ENCODE results near the gene EPHA8. TPM values are rescaled to one million over a fixed set of nuclear protein-coding genes. Genes with fewer than 3 reads are reported as not detected.

Gene EPHA8
- total RNA-seq = not detected
- not detected for polyA plus RNA-seq

DNA sequence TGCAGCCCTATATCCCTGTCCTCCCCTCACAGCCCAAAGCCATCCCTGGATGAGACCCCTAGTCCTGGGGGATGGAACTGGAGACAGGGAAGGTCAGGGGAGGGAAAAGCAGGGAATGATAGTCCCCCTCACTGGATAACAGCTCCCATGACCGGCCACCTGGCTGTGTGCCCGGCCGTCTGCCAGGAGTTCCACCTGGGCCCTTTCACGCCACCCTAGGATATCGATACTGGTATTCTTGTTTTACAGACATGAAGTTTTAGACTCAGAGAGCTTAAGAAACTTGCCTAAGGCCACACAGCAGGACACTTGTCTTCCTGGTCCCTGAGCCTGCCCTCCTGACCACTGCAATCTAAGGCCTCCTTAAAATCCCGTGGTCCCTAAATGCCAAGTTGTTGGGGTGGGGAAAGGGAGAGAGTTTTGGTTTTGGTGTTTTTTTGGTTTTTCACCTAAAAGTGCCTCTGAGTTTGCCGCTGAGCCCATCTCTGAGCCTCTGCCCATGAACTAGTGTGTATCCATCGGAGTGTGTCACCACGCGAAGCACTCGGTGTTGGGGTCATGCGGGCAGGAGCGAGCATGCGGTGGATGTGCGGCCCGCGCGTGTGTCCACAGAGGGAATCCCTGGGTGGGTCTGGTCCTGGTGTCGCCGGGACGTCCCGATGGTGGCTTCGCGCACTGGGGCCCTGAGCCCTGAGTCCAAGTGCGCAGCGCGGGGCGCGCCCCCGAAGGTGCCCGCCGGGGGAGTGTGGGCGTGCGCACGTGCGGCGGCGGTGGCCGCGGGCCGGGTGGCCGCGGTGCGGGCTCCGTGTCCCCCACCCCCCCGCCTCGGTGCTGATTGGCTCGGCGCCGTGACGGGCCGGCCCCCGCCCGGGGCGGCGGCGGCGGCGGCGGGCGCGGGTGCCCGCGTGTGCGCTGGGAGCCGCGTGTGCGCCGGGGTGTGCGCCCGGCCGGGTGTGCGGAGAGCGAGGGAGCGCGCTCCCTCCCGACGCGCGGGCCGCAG is at the start of gene EPHA8:
EPHA8 (plus strand) TSS at position 906 of the 1,000 bp plus-strand sequence. CDS start 147 bp downstream, outside the sequence.
- peak within 1 kb of the TSS; percentile 29 for H3K4me3 ChIP-seq (ENCODE audit: low read depth, low read length)
- H3K36me3 ChIP-seq (ENCODE audit: insufficient read depth) = no peaks in the 10 kb centered on the region
- WGBS = 6% methylated on average over 73 of the region's 81 CpGs
- H3K27ac ChIP-seq (ENCODE audit: low read depth) = no peak within 1 kb of the TSS
- no peaks in the 10 kb centered on the region for H3K4me1 ChIP-seq (ENCODE audit: insufficient read depth)
- DNase-seq (ENCODE audit: extremely low spot score) = no peak

DNA sequence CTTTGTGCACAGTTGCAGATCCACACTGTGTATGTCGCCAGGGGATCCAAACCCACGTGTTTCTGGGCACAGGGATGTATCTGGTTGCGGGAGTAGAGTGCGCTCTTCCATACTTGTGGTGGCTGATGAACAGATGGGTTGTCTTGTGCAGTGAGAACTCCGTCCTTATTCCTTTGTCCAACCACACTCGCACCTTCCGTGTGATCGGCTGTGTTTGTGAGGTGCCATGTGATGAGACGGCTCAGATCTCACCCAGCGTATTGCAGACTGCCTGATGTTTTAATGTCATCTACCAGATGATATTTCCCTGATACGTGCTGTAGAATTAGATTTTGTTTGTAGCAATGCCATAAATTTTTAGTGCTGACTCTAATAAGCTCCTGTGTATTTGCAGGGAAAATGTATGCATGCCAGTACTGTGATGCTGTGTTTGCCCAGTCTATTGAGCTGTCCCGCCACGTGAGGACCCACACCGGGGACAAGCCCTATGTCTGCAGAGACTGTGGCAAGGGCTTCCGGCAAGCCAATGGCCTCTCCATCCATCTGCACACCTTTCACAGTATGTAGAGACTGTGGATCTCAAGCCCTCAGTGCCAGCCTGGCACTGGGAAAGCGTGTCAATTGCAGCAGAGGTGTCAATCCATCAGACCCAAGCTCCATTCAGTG is 46.2 kb upstream of the EPHA8 start:
- Histone ChIP-seq H3K27ac (ENCODE audit: low read depth) (no peak overlapping the region), H3K4me1 (ENCODE audit: insufficient read depth) (no peaks in the 10 kb centered on the region), H3K36me3 (ENCODE audit: insufficient read depth) (no peaks in the 10 kb centered on the region), H3K4me3 (ENCODE audit: low read depth, low read length) (no peak overlapping the region)
- WGBS = 96% methylated on average over 16 of the region's 16 CpGs
- DNase-seq (ENCODE audit: extremely low spot score) = no peak

DNA sequence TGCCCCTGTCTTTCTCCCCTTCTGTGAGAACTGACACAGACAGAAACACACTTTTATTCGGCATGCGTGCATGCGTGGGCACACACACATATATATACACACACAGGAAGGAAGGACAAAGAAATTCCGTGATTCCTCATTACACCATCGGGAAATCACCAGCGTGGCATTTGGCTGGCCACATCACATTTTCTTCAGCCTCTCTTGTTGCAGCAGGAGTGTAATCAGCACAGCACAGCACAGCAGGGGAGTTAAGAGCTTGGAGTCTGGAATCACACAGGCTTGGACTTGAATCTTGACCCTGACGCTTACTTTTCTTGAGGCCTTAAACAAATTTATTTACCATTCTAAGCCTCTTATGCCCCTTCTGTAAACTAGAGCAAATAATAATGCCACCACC is 45.3 kb upstream of the EPHA8 start:
- Histone ChIP-seq H3K27ac (ENCODE audit: low read depth) (no peak overlapping the region), H3K4me1 (ENCODE audit: insufficient read depth) (no peaks in the 10 kb centered on the region), H3K4me3 (ENCODE audit: low read depth, low read length) (no peak overlapping the region), H3K36me3 (ENCODE audit: insufficient read depth) (no peaks in the 10 kb centered on the region)
- DNase-seq (ENCODE audit: extremely low spot score) = no peak
- 79% methylated on average over 7 of the region's 7 CpGs for whole genome bisulfite sequencing

DNA sequence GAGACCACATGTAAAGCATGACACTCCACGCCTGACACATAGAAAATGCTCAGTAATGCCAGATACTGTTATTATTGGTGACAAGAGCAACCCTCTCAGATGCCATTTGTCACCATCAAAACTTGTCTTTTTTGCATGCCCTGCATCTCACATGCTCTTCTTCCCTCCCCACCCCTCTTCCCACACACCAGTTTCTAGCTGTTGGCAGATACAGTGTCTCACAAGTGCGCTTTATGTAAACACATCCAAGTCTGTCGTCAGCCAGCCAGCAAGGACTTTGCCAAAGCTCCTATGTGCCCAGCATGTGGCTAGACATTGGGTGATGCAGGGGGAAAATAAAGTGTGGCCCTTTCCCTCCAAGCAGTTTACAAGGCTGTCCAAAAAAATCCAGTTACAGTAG is 44.9 kb upstream of the EPHA8 start:
- Histone ChIP-seq H3K4me3 (ENCODE audit: low read depth, low read length) (no peak overlapping the region), H3K4me1 (ENCODE audit: insufficient read depth) (no peaks in the 10 kb centered on the region), H3K36me3 (ENCODE audit: insufficient read depth) (no peaks in the 10 kb centered on the region), H3K27ac (ENCODE audit: low read depth) (no peak overlapping the region)
- DNase-seq (ENCODE audit: extremely low spot score) = no peak
- 53% methylated on average over 3 of the region's 3 CpGs for WGBS

DNA sequence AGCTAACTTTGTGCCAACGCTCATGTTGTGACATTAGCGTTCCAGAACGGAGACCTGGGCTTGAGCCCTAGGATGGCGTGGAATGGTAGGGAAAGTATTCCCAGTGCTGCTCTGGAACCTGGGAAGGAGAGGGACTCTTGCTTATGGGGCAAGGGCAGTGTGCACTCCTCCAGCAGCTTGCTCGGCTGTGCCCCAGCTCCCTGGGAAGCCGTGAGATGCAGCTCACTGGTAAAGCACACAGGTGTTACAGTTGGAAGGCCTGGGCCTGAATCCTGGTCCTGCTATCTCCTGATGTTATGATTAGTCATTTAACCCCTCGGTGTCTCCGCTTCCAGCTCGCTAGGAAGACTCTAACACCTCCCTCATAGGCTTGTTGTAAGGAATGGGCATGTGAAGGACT is 42.4 kb upstream of the EPHA8 start:
- no peaks in the 10 kb centered on the region for H3K36me3 ChIP-seq (ENCODE audit: insufficient read depth)

DNA sequence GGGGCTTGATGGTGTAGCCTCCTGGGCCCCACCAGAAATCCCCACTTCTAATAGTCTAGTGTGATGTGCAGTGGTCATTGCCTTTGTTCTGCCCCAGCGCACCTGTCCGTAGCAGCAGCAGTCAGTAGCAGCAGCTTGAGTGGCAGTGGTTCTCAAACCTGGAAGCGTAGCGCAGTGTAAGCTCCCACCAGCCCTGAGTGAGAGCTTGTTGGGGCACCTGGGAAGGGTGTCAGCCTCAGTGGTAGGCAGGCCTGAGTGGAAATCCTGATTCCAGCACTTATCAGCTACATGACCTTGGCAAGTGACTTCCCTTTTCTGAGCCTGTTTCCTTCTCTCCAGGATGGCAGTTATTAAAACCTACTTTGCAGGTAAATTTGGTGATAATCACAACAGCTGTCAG is 41.6 kb upstream of the EPHA8 start:
- H3K27ac ChIP-seq (ENCODE audit: low read depth) = no peak overlapping the region
- no peak for DNase-seq (ENCODE audit: extremely low spot score)
- peaks cover under 1% of the 10 kb centered on the region for H3K36me3 ChIP-seq (ENCODE audit: insufficient read depth)
- 98% methylated on average over 4 of the region's 4 CpGs for WGBS
- H3K4me3 ChIP-seq (ENCODE audit: low read depth, low read length) = no peak overlapping the region
- H3K4me1 ChIP-seq (ENCODE audit: insufficient read depth) = no peaks in the 10 kb centered on the region

More for the DNA sequence above, 42.4 kb upstream of the EPHA8 start:
- Histone ChIP-seq H3K27ac (ENCODE audit: low read depth) (no peak overlapping the region), H3K4me1 (ENCODE audit: insufficient read depth) (no peaks in the 10 kb centered on the region), H3K4me3 (ENCODE audit: low read depth, low read length) (no peak overlapping the region)
- no peak for DNase-seq (ENCODE audit: extremely low spot score)
- 95% methylated on average over 9 of the region's 9 CpGs for WGBS

DNA sequence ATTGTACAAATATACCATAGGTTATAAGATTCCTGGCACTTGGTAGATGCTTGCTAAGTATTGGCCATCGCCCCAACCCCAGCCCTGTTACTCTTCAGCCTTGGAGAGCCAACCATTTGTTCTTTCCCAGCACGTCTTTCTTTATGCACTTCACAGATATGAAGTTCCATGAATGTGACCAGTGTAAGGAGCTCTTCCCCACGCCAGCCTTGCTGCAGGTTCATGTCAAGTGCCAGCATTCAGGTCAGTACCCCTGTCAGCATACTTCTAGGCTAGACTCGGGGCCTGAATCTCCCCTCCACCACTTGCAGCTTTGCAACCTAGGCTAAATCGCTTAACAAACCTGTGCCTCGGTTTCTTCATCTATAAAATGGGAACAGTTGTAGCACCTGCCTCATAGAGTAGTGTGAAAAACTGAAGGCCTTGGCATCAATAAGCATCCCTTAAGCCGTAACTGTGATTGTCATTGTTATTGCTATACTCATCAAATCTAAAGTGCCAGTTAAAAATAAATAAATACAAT is 41.0 kb upstream of the EPHA8 start:
- Histone ChIP-seq H3K27ac (ENCODE audit: low read depth) (no peak overlapping the region), H3K36me3 (ENCODE audit: insufficient read depth) (peaks cover 3% of the 10 kb centered on the region), H3K4me3 (ENCODE audit: low read depth, low read length) (no peak overlapping the region), H3K4me1 (ENCODE audit: insufficient read depth) (no peaks in the 10 kb centered on the region)
- WGBS = 97% methylated on average over 7 of the region's 7 CpGs
- no peak for DNase-seq (ENCODE audit: extremely low spot score)

DNA sequence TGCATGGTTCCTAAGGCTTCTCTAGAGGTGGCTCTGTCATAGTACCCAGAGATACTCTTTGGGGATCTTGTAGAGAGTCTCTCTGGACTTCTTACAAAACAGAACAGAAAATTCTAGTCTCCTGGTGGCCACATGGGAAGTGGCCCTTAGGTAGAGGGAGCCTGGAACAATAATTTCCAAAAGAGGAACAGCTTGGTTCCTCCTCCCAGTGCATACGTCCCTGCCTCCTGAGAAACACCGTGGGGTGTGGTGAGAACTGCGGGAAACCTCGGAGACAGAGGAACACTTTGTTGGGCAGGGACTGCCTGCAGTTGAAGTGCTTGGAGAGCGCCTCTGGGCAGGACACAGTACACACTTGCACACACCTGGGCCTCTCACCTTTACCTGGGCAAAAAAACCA is 38.8 kb upstream of the EPHA8 start:
- H3K36me3 ChIP-seq (ENCODE audit: insufficient read depth) = peaks cover 3% of the 10 kb centered on the region
- H3K27ac ChIP-seq (ENCODE audit: low read depth) = no peak overlapping the region
- no peak overlapping the region for H3K4me3 ChIP-seq (ENCODE audit: low read depth, low read length)
- 86% methylated on average over 5 of the region's 5 CpGs for WGBS
- DNase-seq (ENCODE audit: extremely low spot score) = no peak
- no peaks in the 10 kb centered on the region for H3K4me1 ChIP-seq (ENCODE audit: insufficient read depth)

DNA sequence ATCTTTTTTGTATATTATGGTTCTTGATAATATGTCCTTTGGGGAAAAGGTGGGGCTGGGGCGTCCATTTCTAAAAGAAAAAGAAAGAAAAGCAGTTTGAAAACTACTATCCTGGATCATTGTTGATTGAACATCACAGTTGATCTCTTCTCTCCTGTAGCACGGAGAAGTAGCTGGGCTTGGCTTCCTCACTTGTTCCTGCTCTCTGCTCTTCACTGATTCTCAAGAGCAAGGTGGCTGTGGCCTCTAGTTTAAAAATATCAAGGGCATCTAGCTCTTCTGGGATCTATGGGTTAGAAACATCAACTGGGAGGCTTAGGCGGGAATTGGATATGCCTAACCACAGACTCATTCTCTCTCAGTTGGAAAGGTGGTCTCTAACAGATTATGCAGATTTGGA is 38.1 kb upstream of the EPHA8 start:
- Histone ChIP-seq H3K27ac (ENCODE audit: low read depth) (no peak overlapping the region), H3K4me1 (ENCODE audit: insufficient read depth) (no peaks in the 10 kb centered on the region), H3K4me3 (ENCODE audit: low read depth, low read length) (no peak overlapping the region), H3K36me3 (ENCODE audit: insufficient read depth) (peaks cover 3% of the 10 kb centered on the region)
- WGBS = 93% methylated on average over 3 of the region's 3 CpGs
- DNase-seq (ENCODE audit: extremely low spot score) = no peak

DNA sequence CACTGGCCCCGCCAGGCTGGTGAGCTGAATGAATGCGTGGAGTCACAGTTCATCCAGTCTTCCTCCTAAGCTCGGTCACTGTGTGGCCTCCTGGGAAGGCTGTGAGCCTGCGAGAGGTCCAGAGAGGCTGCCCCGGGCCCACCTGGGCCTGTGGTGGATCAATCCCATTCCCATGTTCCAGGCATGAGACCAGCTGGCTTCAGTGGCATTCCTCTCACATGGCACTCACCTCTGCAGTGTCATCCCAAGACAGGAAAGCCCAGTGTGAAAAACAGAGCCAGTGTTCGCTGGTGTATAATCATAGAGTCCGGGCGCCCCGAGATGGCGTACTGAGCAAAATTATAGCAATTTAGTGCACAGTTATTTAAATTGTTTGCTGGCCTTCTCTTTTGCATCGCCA is 37.6 kb upstream of the EPHA8 start:
- Histone ChIP-seq H3K36me3 (ENCODE audit: insufficient read depth) (peaks cover 3% of the 10 kb centered on the region), H3K4me1 (ENCODE audit: insufficient read depth) (no peaks in the 10 kb centered on the region), H3K4me3 (ENCODE audit: low read depth, low read length) (no peak overlapping the region), H3K27ac (ENCODE audit: low read depth) (no peak overlapping the region)
- no peak for DNase-seq (ENCODE audit: extremely low spot score)
- 95% methylated on average over 11 of the region's 11 CpGs for WGBS

DNA sequence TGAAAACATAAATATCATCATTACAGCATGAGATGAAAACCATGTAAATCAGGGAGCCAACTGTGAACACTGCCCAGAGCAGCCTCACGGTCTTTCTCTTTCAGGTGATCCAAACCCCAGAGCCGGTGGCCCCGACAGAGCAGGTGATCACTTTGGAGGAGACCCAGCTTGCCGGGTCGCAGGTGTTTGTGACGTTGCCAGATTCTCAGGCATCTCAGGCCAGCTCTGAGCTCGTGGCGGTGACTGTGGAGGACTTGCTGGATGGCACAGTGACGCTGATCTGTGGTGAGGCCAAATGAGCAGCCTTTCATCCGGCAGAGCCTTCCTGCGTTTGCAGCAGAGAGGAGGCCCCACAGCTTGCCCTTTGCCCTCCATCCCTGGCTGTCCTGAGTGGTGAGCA is 37.2 kb upstream of the EPHA8 start:
- 88% methylated on average over 11 of the region's 11 CpGs for WGBS
- DNase-seq (ENCODE audit: extremely low spot score) = no peak

DNA sequence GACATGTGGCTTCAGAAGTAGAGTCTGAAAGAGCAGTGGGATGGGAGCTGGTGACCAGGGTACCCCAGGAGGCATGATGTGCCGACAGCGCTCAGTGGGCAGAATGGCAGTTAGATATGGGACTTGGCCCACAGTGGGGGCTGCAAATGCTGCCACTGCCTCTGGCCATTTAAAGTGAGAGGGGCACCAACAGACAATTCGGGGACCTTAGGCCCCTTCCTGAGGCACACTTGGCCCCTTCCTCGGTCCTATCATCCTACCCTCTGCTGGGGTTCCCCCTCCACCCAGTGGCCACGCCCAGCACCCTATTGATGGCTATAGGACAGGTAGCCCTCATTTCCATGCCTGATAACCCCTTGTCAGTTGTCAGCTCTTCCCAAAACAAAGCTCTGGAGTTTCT is 36.6 kb upstream of the EPHA8 start:
- 96% methylated on average over 5 of the region's 5 CpGs for WGBS
- Histone ChIP-seq H3K4me1 (ENCODE audit: insufficient read depth) (no peaks in the 10 kb centered on the region), H3K4me3 (ENCODE audit: low read depth, low read length) (no peak overlapping the region), H3K36me3 (ENCODE audit: insufficient read depth) (peaks cover 3% of the 10 kb centered on the region), H3K27ac (ENCODE audit: low read depth) (no peak overlapping the region)
- DNase-seq (ENCODE audit: extremely low spot score) = no peak

More for the DNA sequence above, 37.2 kb upstream of the EPHA8 start:
- no peak overlapping the region for H3K27ac ChIP-seq (ENCODE audit: low read depth)
- no peaks in the 10 kb centered on the region for H3K4me1 ChIP-seq (ENCODE audit: insufficient read depth)
- peaks cover 3% of the 10 kb centered on the region for H3K36me3 ChIP-seq (ENCODE audit: insufficient read depth)
- H3K4me3 ChIP-seq (ENCODE audit: low read depth, low read length) = no peak overlapping the region

DNA sequence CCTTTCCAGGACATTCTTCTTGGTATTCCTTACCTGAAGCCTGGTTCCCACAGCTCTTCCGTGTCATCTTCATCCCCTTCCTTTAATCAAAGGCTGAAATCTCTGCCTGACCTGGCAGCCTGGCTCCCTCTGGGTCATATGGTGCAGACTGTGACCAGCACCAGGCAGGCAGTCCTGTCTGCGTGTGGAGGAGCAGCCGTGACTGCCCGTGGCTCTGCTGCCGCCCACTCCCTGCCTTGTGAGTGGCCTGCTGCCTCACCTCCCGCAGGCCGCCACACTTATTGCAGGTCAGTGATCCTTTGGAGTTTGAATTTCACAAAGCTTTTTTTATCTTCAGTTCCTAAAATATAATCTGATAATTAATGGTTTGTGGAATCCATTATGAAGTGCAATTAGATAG is 36.2 kb upstream of the EPHA8 start:
- no peak for DNase-seq (ENCODE audit: extremely low spot score)
- Histone ChIP-seq H3K4me3 (ENCODE audit: low read depth, low read length) (no peak overlapping the region), H3K4me1 (ENCODE audit: insufficient read depth) (no peaks in the 10 kb centered on the region), H3K36me3 (ENCODE audit: insufficient read depth) (peaks cover 3% of the 10 kb centered on the region), H3K27ac (ENCODE audit: low read depth) (no peak overlapping the region)
- 81% methylated on average over 7 of the region's 7 CpGs for WGBS

Measured in urinary bladder (tissue), 4 donors.